Gastroesophageal sphincter (tissue), 4 donors: ENCODE measurements around the gene NEDD4L. TPM values are rescaled to one million over a fixed set of nuclear protein-coding genes. Genes with fewer than 3 reads are reported as not detected.
A peak's percentile ranks its signal among the peaks of the same experiment; 100 is the strongest.

ENCODE experiments used
- ATAC-seq: fragments of 150-250 bp; one replicate; pipeline ENCODE4 v1.9.1; 2016; ENCODE audit warnings: mild to moderate bottlenecking, moderate library complexity
- H3K27ac ChIP-seq, 4 donors: fragments of 200-600 bp; sonication (generic) in 3 of 4; 1 replicate in 3 of 4; 2 replicates in 1 of 4; pipeline ENCODE4 v1.5.1; 2016 to 2019
- H3K27me3 ChIP-seq: fragments of 200-600 bp; sonication (generic); one replicate; pipeline ENCODE4 v1.5.1; 2019
- H3K36me3 ChIP-seq, 2 donors: fragments of 200-600 bp; sonication (generic); one replicate each; pipeline ENCODE4 v1.5.1; 2019; ENCODE audit warnings: control low read depth in 1 of 2
- H3K4me1 ChIP-seq, 3 donors: fragments of 200-600 bp; sonication (generic); 1 replicate in 2 of 3; 2 replicates in 1 of 3; pipeline ENCODE4 v1.5.1; 2016 to 2019; ENCODE audit warnings: control low read depth in 2 of 3
- H3K4me3 ChIP-seq, 2 donors: fragments of 200-600 bp; sonication (generic); one replicate each; pipeline ENCODE4 v1.5.1; 2019; ENCODE audit warnings: mild to moderate bottlenecking in 1 of 2, moderate library complexity in 1 of 2
- H3K9me3 ChIP-seq, 3 donors: fragments of 200-600 bp; sonication (generic); one replicate each; pipeline ENCODE4 v1.5.1; 2017 to 2019; ENCODE audit warnings: control low read depth in 2 of 3
- EP300 ChIP-seq: sonication (generic); formaldehyde crosslinking; IDR thresholded peaks from one replicate; pipeline ENCODE4 v1.6.1; 2017; ENCODE audit warnings: antibody characterized with exemption, mild to moderate bottlenecking
- POLR2A ChIP-seq, 2 donors: fragments of 450-650 bp; IDR thresholded peaks; one replicate each; pipeline ENCODE4 v1.6.1; 2017; ENCODE audit warnings: antibody characterized with exemption in 2 of 2, mild to moderate bottlenecking in 2 of 2, moderate library complexity in 1 of 2
- POLR2AphosphoS5 ChIP-seq: sonication (generic); formaldehyde crosslinking; IDR thresholded peaks from one replicate; pipeline ENCODE4 v1.6.1; 2017; ENCODE audit warnings: antibody characterized with exemption
- WGBS, 2 donors: methylation state at CpG; one replicate each; pipeline ENCODE4 v1.1.5; 2018; ENCODE audit warnings: low coverage in 1 of 2; 5-methylcytosine and 5-hydroxymethylcytosine counted together
- total RNA-seq, 4 donors: library from RNA; depleted of rRNA; stranded (reverse); fragments of >200 nt; gene quantifications; one replicate each; pipeline ENCODE4 v1.1.0, GENCODE V29; 2016
- TF ChIP-seq, protein P1 (sequence below), 4 experiments: fragments of 200-600 bp in 2 of 4; fragments of 450-650 bp in 2 of 4; sonication (generic) in 1 of 4; IDR thresholded peaks; one replicate each; pipeline ENCODE4 v1.5.1; 2017 to 2019; ENCODE audit warnings: antibody characterized with exemption in 4 of 4, mild to moderate bottlenecking in 2 of 4, moderate library complexity in 2 of 4

NEDD4L gene
- total RNA-seq, 4 donors from 2014 or later: 37.0 to 50.9 (median 43.0) TPM

DNA sequence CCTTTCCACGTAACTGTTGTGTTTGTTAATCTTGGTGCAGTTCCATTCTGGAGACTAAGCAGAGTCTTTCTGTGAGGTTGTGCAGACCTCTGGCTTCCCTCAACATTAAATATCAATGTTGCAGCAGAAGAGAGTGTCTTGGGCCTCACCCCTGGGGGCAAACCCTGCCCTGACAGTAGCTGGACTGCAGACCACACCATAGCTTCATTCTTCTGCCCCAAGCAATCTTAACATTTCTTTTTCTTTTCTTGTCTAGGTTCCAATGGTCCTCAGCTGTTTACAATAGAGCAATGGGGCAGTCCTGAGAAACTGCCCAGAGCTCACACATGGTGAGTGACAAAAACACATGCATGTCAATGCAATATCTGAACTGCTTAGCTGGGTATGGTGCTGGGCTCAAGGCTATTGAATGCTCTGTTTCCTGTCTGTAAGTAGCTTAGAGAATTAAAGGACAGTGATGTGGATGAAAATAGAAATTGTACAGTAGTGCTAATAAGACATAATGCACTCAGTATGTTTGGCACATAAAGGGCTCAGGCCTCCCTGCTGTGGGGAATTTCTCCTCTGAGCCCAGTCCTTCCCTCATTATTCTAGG lies 347.3 kb downstream of the NEDD4L start:
- no peaks in the 10 kb centered on the region for H3K9me3 ChIP-seq
- peaks cover 0 to 30% (median 14%) of the 10 kb centered on the region in 3 donors for H3K4me1 ChIP-seq
- ATAC-seq: no peak
- WGBS, 2 donors: 11 to 45% methylated on average over 1 of the region's 1 CpG
- no peaks in the 10 kb centered on the region for H3K27me3 ChIP-seq
- peak overlapping the region in 3 of 4 donors; percentile 55 to 72 (median 65) for H3K27ac ChIP-seq
- H3K36me3 ChIP-seq: peaks cover 0 to 49% of the 10 kb centered on the region in 2 donors
- TF ChIP-seq, protein P1, sequence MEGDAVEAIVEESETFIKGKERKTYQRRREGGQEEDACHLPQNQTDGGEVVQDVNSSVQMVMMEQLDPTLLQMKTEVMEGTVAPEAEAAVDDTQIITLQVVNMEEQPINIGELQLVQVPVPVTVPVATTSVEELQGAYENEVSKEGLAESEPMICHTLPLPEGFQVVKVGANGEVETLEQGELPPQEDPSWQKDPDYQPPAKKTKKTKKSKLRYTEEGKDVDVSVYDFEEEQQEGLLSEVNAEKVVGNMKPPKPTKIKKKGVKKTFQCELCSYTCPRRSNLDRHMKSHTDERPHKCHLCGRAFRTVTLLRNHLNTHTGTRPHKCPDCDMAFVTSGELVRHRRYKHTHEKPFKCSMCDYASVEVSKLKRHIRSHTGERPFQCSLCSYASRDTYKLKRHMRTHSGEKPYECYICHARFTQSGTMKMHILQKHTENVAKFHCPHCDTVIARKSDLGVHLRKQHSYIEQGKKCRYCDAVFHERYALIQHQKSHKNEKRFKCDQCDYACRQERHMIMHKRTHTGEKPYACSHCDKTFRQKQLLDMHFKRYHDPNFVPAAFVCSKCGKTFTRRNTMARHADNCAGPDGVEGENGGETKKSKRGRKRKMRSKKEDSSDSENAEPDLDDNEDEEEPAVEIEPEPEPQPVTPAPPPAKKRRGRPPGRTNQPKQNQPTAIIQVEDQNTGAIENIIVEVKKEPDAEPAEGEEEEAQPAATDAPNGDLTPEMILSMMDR (IDR thresholded peaks at IDR 0.05): no peak
- TF ChIP-seq POLR2A (IDR thresholded peaks at IDR 0.05) (no peak), POLR2AphosphoS5 (peak; percentile 19)
- no peak overlapping the region for H3K4me3 ChIP-seq

DNA sequence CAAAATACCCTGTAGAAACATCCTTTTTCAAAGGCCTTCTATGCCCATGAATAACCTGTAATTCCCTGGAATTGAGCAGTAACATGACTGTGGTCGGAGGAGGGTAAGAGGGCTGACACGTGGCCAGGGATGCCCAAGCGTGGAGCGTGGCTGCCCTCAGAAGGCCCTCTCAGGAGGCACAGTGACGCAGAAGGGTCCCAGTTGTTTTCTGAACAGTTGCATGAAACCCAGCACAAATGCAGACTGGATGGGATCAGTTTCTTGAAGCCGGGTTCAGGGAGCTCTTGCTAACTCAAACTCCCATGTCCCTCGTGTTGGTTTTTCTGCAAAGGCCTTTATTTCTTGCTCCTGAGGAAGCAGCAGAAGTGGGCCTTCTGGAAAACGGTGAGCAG lies 347.9 kb downstream of the NEDD4L start:
- peaks cover 0 to 30% (median 14%) of the 10 kb centered on the region in 3 donors for H3K4me1 ChIP-seq
- H3K27ac ChIP-seq: peak overlapping the region in 3 of 4 donors; percentile 55 to 72 (median 65)
- H3K4me3 ChIP-seq: no peak overlapping the region
- 64 to 75% methylated on average over 4 to 7 of the region's 8 CpGs for WGBS, 2 donors
- no peak for ATAC-seq
- H3K27me3 ChIP-seq: no peaks in the 10 kb centered on the region
- H3K9me3 ChIP-seq: no peaks in the 10 kb centered on the region
- TF ChIP-seq, protein P1 (IDR thresholded peaks at IDR 0.05): no peak
- no peak for TF ChIP-seq POLR2A (IDR thresholded peaks at IDR 0.05)
- no peak for TF ChIP-seq POLR2AphosphoS5
- TF ChIP-seq EP300: no peak
- H3K36me3 ChIP-seq: peaks cover 0 to 45% of the 10 kb centered on the region in 2 donors

DNA sequence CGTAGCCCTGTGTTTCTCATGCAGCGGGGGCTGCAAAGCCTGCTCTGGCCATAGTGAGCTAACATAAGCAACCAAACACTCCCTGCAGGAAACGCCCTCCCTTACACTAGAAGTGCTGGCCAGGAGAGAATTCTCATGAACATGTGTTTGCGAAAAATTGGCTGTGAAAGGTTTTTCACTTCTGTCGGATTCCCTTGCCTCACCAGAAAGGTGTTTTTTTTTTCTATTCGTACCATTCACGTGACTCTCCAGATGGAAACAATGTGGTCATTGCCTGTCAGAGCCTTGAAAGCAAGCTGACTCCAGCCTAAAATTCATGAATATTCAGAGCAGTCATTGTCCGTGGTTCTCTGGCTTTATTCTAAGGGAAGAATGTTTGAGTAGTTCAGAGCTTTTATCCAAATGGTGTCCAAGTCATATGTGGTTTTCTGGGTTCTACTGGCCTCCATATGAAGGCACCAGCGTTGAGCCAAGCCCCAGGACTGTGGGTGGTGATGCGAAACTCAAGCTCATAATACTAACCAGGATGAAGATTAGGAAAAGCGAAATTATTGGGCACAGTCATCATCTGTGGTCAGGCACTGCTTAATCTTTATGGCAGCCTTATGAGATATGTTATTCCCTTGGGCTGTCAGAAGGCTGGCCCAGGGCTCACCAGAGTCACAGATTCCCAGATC lies 348.4 kb downstream of the NEDD4L start:
- Histone ChIP-seq H3K4me1 (peaks cover 0 to 30% (median 14%) of the 10 kb centered on the region in 3 donors), H3K9me3 (no peaks in the 10 kb centered on the region), H3K4me3 (no peak overlapping the region), H3K27ac (peak overlapping the region; percentile 20 to 72 (median 60)), H3K36me3 (peaks cover 0 to 41% of the 10 kb centered on the region in 2 donors), H3K27me3 (no peaks in the 10 kb centered on the region)
- ATAC-seq: peak; percentile 53
- TF ChIP-seq EP300 (no peak), POLR2AphosphoS5 (no peak)
- TF ChIP-seq, protein P1 (IDR thresholded peaks at IDR 0.05): no peak
- WGBS, 2 donors: 29 to 33% methylated on average over 9 to 11 of the region's 11 CpGs

DNA sequence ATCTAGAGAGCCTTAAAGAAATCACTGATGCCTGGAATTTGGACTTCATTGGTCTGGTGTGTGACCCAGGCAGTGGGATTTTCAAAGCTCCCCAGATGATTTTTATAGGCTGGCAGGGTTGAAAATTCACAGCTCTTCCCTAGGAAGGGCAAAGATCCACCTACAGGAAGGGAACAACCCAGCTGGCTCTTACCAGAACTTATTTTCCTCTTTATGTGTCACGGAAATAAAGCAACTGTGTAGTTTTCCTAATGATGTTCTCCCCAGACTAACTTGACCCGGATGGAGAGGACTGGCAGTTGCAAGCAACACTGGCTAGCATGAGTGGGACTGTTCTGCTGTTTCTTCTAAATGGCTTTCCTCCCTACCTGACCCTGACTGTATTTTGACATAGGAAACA lies 349.3 kb downstream of the NEDD4L start:
- peaks cover 0 to 34% of the 10 kb centered on the region in 2 donors for H3K36me3 ChIP-seq
- ATAC-seq: peak; percentile 24
- H3K4me3 ChIP-seq: no peak overlapping the region
- TF ChIP-seq POLR2A (IDR thresholded peaks at IDR 0.05) (no peak), POLR2AphosphoS5 (no peak), EP300 (no peak)
- TF ChIP-seq, protein P1 (IDR thresholded peaks at IDR 0.05): no peak
- H3K4me1 ChIP-seq: peaks cover 0 to 30% (median 14%) of the 10 kb centered on the region in 3 donors
- WGBS, 2 donors: 58 to 63% methylated on average over 1 to 2 of the region's 2 CpGs
- peak overlapping the region in 3 of 4 donors; percentile 55 to 72 (median 65) for H3K27ac ChIP-seq
- no peaks in the 10 kb centered on the region for H3K27me3 ChIP-seq
- H3K9me3 ChIP-seq: no peaks in the 10 kb centered on the region
